A673 (cell line): ENCODE data around the gene CCNYL1. TPM values are rescaled to one million over a fixed set of nuclear protein-coding genes. Genes with fewer than 3 reads are reported as not detected.

Experiments used
- BruUV-seq: library from RNA; stranded (reverse); fragments of 400-500 nt; replicated peaks from 2 replicates; lab custom pipeline; 2021; lab: Mats Ljungman, UMichigan
- CTCF ChIA-PET: fragments of 300-600 bp; sonication (Branson Sonifier 250); formaldehyde crosslinking; loops from one replicate; lab custom pipeline; 2022; ENCODE audit warnings: antibody characterized with exemption; lab: Charles Lee
- POLR2A ChIA-PET: fragments of 300-600 bp; sonication (Branson Sonifier 250); formaldehyde crosslinking; loops from one replicate; lab custom pipeline; 2022; ENCODE audit warnings: antibody characterized with exemption; ENCODE audit not compliant: low non-redundant PET; lab: Charles Lee
- DNase-seq: peaks from one replicate; pipeline ENCODE4 v3.0.0-alpha.2; 2015; ENCODE audit warnings: low spot score
- H3K27ac ChIP-seq: fragments of 200-600 bp; sonication (generic); 2 replicates; pipeline ENCODE4 v1.5.1; 2016; ENCODE audit warnings: mixed run types, low read depth, mild to moderate bottlenecking, mixed read lengths, antibody characterized with exemption, low read length; ENCODE audit not compliant: poor library complexity, severe bottlenecking
- H3K27me3 ChIP-seq: fragments of 200-600 bp; sonication (generic); replicated peaks from 2 replicates; pipeline ENCODE4 v1.6.1; 2017; ENCODE audit warnings: mixed run types, low read depth, mild to moderate bottlenecking, mixed read lengths, antibody characterized with exemption, low read length; ENCODE audit not compliant: insufficient read depth, poor library complexity
- H3K36me3 ChIP-seq: fragments of 200-600 bp; sonication (generic); 2 replicates; pipeline ENCODE4 v1.6.1; 2016; ENCODE audit warnings: mixed run types, mild to moderate bottlenecking, mixed read lengths, antibody characterized with exemption, low read length; ENCODE audit not compliant: insufficient read depth, poor library complexity, severe bottlenecking
- H3K4me1 ChIP-seq: fragments of 200-600 bp; sonication (generic); 2 replicates; pipeline ENCODE4 v1.6.1; 2017; ENCODE audit warnings: mixed run types, mild to moderate bottlenecking, mixed read lengths, antibody characterized with exemption, low read length; ENCODE audit not compliant: insufficient read depth, poor library complexity, severe bottlenecking
- H3K4me3 ChIP-seq: fragments of 200-600 bp; sonication (generic); 2 replicates; pipeline ENCODE4 v1.5.1; 2016; ENCODE audit warnings: low read depth, mixed run types, mild to moderate bottlenecking, mixed read lengths, low read length; ENCODE audit not compliant: poor library complexity, severe bottlenecking
- H3K9me3 ChIP-seq: fragments of 200-600 bp; sonication (generic); 2 replicates; pipeline ENCODE4 v1.6.1; 2016; ENCODE audit warnings: mixed run types, low read depth, mild to moderate bottlenecking, mixed read lengths, antibody characterized with exemption, low read length; ENCODE audit not compliant: poor library complexity, severe bottlenecking
- EZH2 ChIP-seq: fragments of 200-600 bp; sonication (generic); IDR thresholded peaks from 2 replicates; pipeline ENCODE4 v1.6.1; 2017; ENCODE audit warnings: borderline replicate concordance, low read depth, mild to moderate bottlenecking, mixed read lengths, antibody characterized with exemption, low read length; ENCODE audit not compliant: poor library complexity, severe bottlenecking
- intact Hi-C: fragments of 100-400 bp; cut with micrococcal nuclease; formaldehyde crosslinking; loops from one replicate; pipeline ENCODE4 v1.10.0; 2022; ENCODE audit not compliant: unreplicated experiment
- total RNA-seq: library from RNA; stranded (reverse); gene quantifications from 2 replicates; pipeline ENCODE4 v1.2.3, GENCODE V29; 2021
- TF ChIP-seq, protein P1 (sequence below): fragments of 300-800, 200-600 bp; sonication (generic); conservative IDR thresholded peaks from 2 replicates; pipeline ENCODE4 v1.5.1; 2017; ENCODE audit warnings: low read depth, mild to moderate bottlenecking, antibody characterized with exemption, low read length, moderate library complexity, mixed read lengths

CCNYL1 gene
- total RNA-seq, 1 experiment from 2014 or later = 12.8 TPM

DNA sequence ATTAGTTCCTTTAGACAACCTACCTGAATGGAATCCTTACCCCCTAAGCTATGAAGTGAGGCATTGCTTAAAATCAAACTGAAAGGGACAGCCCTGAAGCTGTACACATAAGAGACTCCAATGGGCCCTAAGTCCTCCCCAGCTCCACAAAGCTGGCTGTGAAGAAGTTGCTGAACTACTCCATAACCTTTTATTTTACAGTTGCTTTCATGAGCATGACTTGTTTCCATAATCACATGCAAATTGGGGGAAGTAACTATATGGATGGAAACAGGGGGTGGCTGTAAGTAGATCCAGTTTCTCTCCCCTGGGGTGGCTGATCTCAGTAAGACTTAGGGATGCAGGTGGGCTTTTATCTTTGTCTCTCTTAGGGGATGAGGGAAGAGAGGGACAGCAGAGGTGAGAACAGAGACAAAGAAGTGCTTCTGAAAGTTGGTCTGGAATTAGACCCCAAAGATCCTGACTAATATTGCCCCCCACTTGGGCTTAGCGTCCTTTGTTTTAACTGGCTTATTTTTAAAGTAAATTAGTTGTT lies 52.7 kb downstream of the CCNYL1 start:
- ChIA-PET POLR2A (no interaction called here), CTCF (no interaction called here)
- Histone ChIP-seq H3K27me3 (no peaks in the 10 kb centered on the region), H3K36me3 (no peaks in the 10 kb centered on the region), H3K9me3 (no peaks in the 10 kb centered on the region), H3K4me1 (peaks cover 7% of the 10 kb centered on the region), H3K27ac (no peak overlapping the region), H3K4me3 (no peak overlapping the region)
- BruUV-seq = no TSS peak
- no peak for DNase-seq
- intact Hi-C loops = no loop called here
- no peak for TF ChIP-seq EZH2
- TF ChIP-seq, protein P1, sequence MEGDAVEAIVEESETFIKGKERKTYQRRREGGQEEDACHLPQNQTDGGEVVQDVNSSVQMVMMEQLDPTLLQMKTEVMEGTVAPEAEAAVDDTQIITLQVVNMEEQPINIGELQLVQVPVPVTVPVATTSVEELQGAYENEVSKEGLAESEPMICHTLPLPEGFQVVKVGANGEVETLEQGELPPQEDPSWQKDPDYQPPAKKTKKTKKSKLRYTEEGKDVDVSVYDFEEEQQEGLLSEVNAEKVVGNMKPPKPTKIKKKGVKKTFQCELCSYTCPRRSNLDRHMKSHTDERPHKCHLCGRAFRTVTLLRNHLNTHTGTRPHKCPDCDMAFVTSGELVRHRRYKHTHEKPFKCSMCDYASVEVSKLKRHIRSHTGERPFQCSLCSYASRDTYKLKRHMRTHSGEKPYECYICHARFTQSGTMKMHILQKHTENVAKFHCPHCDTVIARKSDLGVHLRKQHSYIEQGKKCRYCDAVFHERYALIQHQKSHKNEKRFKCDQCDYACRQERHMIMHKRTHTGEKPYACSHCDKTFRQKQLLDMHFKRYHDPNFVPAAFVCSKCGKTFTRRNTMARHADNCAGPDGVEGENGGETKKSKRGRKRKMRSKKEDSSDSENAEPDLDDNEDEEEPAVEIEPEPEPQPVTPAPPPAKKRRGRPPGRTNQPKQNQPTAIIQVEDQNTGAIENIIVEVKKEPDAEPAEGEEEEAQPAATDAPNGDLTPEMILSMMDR = no peak

DNA sequence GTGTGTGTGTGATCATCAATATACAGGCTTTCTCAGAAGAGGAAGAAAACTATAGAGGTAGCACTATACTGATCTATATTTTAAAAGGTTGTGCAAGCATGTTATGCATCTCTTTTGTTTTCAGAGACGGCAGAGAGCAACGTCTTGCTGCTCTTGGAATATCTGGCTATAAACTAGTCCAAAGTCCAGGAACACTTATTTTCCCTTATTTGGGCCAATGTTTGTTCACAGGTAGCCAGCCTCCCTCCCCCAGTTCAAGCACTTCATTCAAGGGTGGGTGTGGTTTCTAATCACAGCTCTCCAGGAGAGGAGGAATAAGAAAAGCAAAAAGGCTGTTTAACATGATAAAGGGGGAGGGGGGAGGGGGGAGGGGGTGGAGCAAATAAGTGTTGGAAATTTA lies 54.1 kb downstream of the CCNYL1 start:
- Histone ChIP-seq H3K4me1 (peaks cover 7% of the 10 kb centered on the region), H3K9me3 (no peaks in the 10 kb centered on the region), H3K27me3 (no peaks in the 10 kb centered on the region), H3K36me3 (no peaks in the 10 kb centered on the region), H3K4me3 (no peak overlapping the region), H3K27ac (no peak overlapping the region)
- ChIA-PET CTCF (no interaction called here), POLR2A (no interaction called here)
- DNase-seq = no peak
- BruUV-seq = no TSS peak
- TF ChIP-seq EZH2 = no peak
- TF ChIP-seq, protein P1 = no peak
- intact Hi-C loops = loop anchor here (5.0 kb wide), 2 partner anchors 138 to 307 kb away; partner anchors contain the start of gene METTL21A

DNA sequence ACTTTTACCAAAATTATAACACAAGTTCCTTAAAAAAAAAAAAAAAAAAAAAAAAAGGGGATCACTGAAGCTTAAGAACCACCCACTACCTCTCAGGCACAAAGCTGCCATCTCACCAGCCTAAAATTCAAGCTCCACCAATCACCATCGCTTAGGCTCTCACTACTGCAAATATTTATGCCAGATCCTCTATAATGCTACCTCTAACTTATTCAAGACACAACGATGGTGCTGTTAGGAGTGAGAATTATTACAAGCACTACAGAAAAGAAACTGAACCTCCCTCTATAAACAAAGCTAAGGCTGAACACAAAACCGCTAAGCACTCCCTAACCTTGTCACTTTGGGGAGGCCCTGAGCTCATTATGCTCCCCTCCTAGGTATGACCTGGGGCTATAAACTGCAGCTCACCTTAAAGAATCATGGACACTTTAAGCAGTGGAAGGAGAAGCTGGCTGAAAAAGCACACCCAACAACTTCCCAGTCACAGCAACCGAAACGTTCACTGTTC lies 54.7 kb downstream of the CCNYL1 start:
- Histone ChIP-seq H3K4me1 (peaks cover 7% of the 10 kb centered on the region), H3K27ac (no peak overlapping the region), H3K36me3 (no peaks in the 10 kb centered on the region), H3K27me3 (no peaks in the 10 kb centered on the region), H3K9me3 (no peaks in the 10 kb centered on the region), H3K4me3 (no peak overlapping the region)
- TF ChIP-seq EZH2 = no peak
- TF ChIP-seq, protein P1 = no peak
- no TSS peak for BruUV-seq
- no peak for DNase-seq
- POLR2A ChIA-PET = no interaction called here
- intact Hi-C loops = loop anchor here (5.0 kb wide), 2 partner anchors 139 to 306 kb away; partner anchors contain the start of gene METTL21A
- CTCF ChIA-PET = no interaction called here
